ENCODE results near the gene ALDH3A1. TPM values are rescaled to one million over a fixed set of nuclear protein-coding genes. Genes with fewer than 3 reads are reported as not detected.

The ALDH3A1 gene
- not detected for total RNA-seq

GRCh38 chr17:19747829-19748806 lies at the start of gene ALDH3A1:
Gene ALDH3A1 (minus strand): TSS chr17:19748298. CDS start chr17:19745129, 3,169 bp downstream.

GRCh38 chr17:19716108-19717030 lies 31.7 kb downstream of the ALDH3A1 start, which contains the start of gene SLC47A2:
Gene SLC47A2 (minus strand): TSS chr17:19716584. CDS start chr17:19716555, 29 bp downstream.

Other genes with a start within 250 kb of the ALDH3A1 start
- gene SLC47A1, start 214.4 kb downstream of the ALDH3A1 start, total RNA-seq, result 1.6 TPM
- 88.3 TPM for gene ALDH3A2, start 99.5 kb downstream of the ALDH3A1 start, total RNA-seq
- 0.63 TPM for gene SLC47A2, start 31.7 kb downstream of the ALDH3A1 start, total RNA-seq
- 178 TPM for gene ULK2, start 119.6 kb upstream of the ALDH3A1 start, total RNA-seq
- gene AKAP10, start 229.5 kb upstream of the ALDH3A1 start, total RNA-seq, result 54.5 TPM

Measured in parietal lobe (tissue), 1 donor.